Measurements from ENCODE around the gene CXorf38. TPM values are rescaled to one million over a fixed set of nuclear protein-coding genes. Genes with fewer than 3 reads are reported as not detected.

The CXorf38 gene
- total RNA-seq, 4 donors from 2014 or later, result 6.9 to 13.2 (median 9.5) TPM

DNA sequence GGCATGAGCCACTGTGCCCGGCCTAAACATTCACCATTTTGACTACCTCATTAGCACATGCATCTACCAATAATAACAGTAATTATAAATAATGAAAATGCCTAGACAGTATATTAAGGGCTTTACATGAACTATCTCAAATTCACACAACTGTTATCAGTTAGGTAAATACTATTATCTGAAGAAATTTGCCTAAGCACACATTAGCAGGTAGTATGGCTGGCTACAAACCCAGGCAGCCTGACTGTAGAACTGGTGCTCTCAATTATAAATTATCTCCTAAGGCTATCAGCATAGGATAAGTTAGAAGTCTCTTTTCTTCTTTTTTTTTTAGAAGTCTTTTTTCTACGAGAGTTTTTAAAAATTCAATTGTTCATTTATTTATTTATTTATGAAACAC, 14.1 kb upstream of the CXorf38 start:
- Histone ChIP-seq H3K27me3 (no peaks in the 10 kb centered on the region), H3K9me3 (no peaks in the 10 kb centered on the region), H3K27ac (no peak overlapping the region), H3K36me3 (peaks cover 0 to 83% (median 0%) of the 10 kb centered on the region in 3 donors), H3K4me1 (no peaks in the 10 kb centered on the region), H3K4me3 (no peak overlapping the region)
- intact Hi-C loops (cut with DNase I), result no loop called here
- no peak for DNase-seq
- TF ChIP-seq POLR2A (IDR thresholded peaks at IDR 0.05), result no peak
- TF ChIP-seq, protein P1, sequence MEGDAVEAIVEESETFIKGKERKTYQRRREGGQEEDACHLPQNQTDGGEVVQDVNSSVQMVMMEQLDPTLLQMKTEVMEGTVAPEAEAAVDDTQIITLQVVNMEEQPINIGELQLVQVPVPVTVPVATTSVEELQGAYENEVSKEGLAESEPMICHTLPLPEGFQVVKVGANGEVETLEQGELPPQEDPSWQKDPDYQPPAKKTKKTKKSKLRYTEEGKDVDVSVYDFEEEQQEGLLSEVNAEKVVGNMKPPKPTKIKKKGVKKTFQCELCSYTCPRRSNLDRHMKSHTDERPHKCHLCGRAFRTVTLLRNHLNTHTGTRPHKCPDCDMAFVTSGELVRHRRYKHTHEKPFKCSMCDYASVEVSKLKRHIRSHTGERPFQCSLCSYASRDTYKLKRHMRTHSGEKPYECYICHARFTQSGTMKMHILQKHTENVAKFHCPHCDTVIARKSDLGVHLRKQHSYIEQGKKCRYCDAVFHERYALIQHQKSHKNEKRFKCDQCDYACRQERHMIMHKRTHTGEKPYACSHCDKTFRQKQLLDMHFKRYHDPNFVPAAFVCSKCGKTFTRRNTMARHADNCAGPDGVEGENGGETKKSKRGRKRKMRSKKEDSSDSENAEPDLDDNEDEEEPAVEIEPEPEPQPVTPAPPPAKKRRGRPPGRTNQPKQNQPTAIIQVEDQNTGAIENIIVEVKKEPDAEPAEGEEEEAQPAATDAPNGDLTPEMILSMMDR (IDR thresholded peaks at IDR 0.05), result no peak
- WGBS, 2 donors, result 75 to 88% methylated on average over 2 of the region's 2 CpGs

DNA sequence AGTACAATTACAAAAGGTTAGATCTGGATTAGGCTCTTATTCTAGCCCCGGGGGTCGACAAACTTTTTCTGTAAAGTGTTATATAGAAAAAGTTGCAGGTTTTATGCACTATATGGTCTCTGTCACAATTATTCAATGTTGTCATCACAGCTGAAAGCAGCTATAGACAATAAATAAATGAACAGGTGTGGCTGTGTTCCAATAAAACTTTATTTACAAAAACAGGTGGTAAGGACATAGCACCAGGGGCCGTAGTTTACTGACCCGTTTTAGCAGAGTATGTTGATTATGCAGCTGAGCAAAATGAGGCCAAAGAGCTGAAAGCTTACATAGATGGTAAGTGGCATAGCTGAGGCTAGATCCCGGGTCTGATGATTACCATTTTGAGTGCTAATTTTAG, 13.0 kb upstream of the CXorf38 start:
- no peaks in the 10 kb centered on the region for H3K9me3 ChIP-seq
- no peak overlapping the region for H3K27ac ChIP-seq
- no peak for DNase-seq
- H3K4me3 ChIP-seq, result no peak overlapping the region
- intact Hi-C loops (cut with DNase I), result no loop called here
- H3K36me3 ChIP-seq, result peaks cover 0 to 78% (median 0%) of the 10 kb centered on the region in 3 donors
- H3K27me3 ChIP-seq, result no peaks in the 10 kb centered on the region
- H3K4me1 ChIP-seq, result no peaks in the 10 kb centered on the region
- TF ChIP-seq, protein P1 (IDR thresholded peaks at IDR 0.05), result no peak
- 88 to 93% methylated on average over 5 of the region's 5 CpGs for WGBS, 2 donors

DNA sequence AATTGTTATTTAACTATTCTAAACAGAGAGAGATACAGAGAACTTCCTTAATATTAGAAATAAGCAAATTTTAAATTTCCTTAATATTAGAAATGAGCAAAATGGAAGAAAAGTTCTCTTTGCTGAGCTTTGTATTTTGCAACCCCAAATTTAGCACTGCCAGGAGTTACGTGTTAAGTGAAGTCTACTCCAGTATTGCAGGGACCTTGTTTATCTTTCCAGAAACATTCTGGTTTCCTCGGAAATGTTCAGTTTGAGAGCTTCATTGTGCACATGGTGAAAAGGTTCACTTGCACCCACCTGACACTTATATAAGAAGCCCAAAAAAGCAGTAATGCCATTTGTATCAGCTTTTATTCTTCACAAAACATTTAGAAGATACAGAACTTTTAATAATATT, 6.2 kb upstream of the CXorf38 start:
- H3K4me3 ChIP-seq, result no peak overlapping the region
- DNase-seq, result no peak
- WGBS, 2 donors, result 64 to 84% methylated on average over 2 of the region's 2 CpGs
- H3K4me1 ChIP-seq, result no peaks in the 10 kb centered on the region
- intact Hi-C loops (cut with DNase I), result loop anchor here (10.0 kb wide), 1 partner anchor 141 kb away; no protein-coding TSS in a partner anchor
- peak overlapping the region in 1 of 4 donors; percentile 21 for H3K27ac ChIP-seq
- H3K9me3 ChIP-seq, result no peaks in the 10 kb centered on the region
- TF ChIP-seq, protein P1 (IDR thresholded peaks at IDR 0.05), result no peak
- no peak for TF ChIP-seq POLR2A (IDR thresholded peaks at IDR 0.05)
- H3K27me3 ChIP-seq, result no peaks in the 10 kb centered on the region
- peaks cover 0 to 46% (median 4%) of the 10 kb centered on the region in 3 donors for H3K36me3 ChIP-seq

DNA sequence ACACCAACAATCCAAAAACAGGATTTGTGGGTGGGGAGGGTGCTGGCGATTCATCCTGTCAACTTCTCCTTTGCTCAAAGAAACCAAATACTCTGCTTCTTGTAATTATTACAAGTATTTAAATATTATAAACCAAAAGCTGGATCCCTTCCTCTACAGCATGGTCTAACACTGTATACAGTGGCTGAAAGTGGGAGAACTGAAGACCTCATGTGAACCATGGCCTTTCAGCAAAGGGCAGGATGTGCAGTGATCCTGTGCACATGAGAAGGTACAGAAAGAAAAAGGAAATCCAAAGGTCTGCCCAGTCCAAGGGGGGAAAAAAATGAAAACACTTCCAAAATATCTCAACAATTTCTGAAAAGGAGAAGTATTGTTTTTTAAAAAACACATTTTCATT, 5.3 kb upstream of the CXorf38 start:
- Histone ChIP-seq H3K9me3 (no peaks in the 10 kb centered on the region), H3K4me1 (peaks cover 0 to 5% (median 4%) of the 10 kb centered on the region in 3 donors), H3K4me3 (no peak overlapping the region), H3K36me3 (peaks cover 0 to 38% (median 4%) of the 10 kb centered on the region in 3 donors), H3K27ac (no peak overlapping the region), H3K27me3 (no peaks in the 10 kb centered on the region)
- intact Hi-C loops (cut with DNase I), result loop anchor here (10.0 kb wide), 1 partner anchor 142 kb away; no protein-coding TSS in a partner anchor
- no peak for DNase-seq
- TF ChIP-seq, protein P1 (IDR thresholded peaks at IDR 0.05), result no peak
- no peak for TF ChIP-seq POLR2A (IDR thresholded peaks at IDR 0.05)
- 75 to 88% methylated on average over 1 of the region's 1 CpG for WGBS, 2 donors

DNA sequence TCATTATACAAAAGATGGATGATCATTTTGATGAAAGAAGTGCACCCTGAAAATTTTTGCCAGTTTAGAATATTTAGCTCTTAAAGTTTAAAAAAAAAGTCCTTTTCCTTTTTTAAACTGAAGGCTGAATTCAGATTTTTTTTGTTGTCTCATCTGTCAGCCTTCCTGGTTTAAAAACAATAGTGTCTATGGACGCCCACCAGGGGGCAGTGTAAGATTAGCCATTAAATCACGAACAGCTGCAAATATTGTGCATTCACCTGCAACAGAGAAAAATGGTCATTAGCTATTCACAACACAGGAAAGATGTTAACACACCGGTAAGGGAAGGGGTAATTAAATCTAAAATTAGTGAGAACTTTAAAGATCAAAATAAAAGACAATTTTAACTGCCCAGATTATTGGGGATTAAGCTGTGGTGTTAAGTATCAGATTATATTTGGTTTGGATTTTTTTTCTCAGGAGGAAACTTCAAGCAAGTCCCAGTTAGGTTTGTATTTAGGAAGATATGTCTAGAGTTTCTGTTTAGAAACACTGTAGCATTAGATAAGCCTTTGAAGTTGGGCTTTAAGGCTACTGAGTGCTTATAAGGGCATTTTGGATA, 4.4 kb upstream of the CXorf38 start:
- H3K27me3 ChIP-seq, result no peaks in the 10 kb centered on the region
- peaks cover 0 to 5% (median 4%) of the 10 kb centered on the region in 3 donors for H3K4me1 ChIP-seq
- peak overlapping the region in 1 of 4 donors; percentile 12 for H3K27ac ChIP-seq
- intact Hi-C loops (cut with DNase I), result loop anchor here (10.0 kb wide), 1 partner anchor 143 kb away; no protein-coding TSS in a partner anchor
- H3K9me3 ChIP-seq, result no peaks in the 10 kb centered on the region
- 3 to 4% methylated on average over 3 of the region's 3 CpGs for WGBS, 2 donors
- TF ChIP-seq, protein P1 (IDR thresholded peaks at IDR 0.05), result peak; percentile 66 to 86 (median 81)
- TF ChIP-seq POLR2A (IDR thresholded peaks at IDR 0.05), result no peak
- H3K36me3 ChIP-seq, result peaks cover 0 to 28% (median 4%) of the 10 kb centered on the region in 3 donors
- no peak for DNase-seq
- no peak overlapping the region for H3K4me3 ChIP-seq

All from esophagus squamous epithelium (tissue), 5 donors.